ENCODE results near the gene SLC16A8. TPM values are rescaled to one million over a fixed set of nuclear protein-coding genes. Genes with fewer than 3 reads are reported as not detected.

The SLC16A8 gene
- total RNA-seq, 1 donor from 2014 or later: 3.1 TPM

GRCh38 chr22:38032681-38033521 lies 51.1 kb downstream of the SLC16A8 start:
- Mint-ChIP-seq H3K4me3 (peak overlapping the region; percentile 27), H3K9me3 (no peaks in the 10 kb centered on the region), H3K36me3 (no peaks in the 10 kb centered on the region), H3K27ac (peak overlapping the region; percentile 89), H3K4me1 (peaks cover 64% of the 10 kb centered on the region), H3K27me3 (ENCODE audit: insufficient read depth, low read depth) (peaks cover 12% of the 10 kb centered on the region)
- Histone ChIP-seq H3K9ac (no peak overlapping the region), H3K27me3 (no peaks in the 10 kb centered on the region), H3K4me1 (peaks cover 51% of the 10 kb centered on the region), H4K20me1 (ENCODE audit: low read depth) (no peaks in the 10 kb centered on the region), H3K27ac (no peak overlapping the region), H2AFZ (replicated peaks) (no peak overlapping the region), H3K9me3 (ENCODE audit: low read depth) (no peaks in the 10 kb centered on the region), H3K4me2 (peak overlapping the region; percentile 54), H3F3A (ENCODE audit: low read depth) (peaks cover 31% of the 10 kb centered on the region), H3K79me2 (ENCODE audit: low read depth) (no peaks in the 10 kb centered on the region), H3K4me3 (no peak overlapping the region), H3K36me3 (no peaks in the 10 kb centered on the region)
- TF ChIP-seq EZH2phosphoT487 (IDR thresholded peaks at IDR 0.05): no peak
- no peak for TF ChIP-seq CTCF (IDR thresholded peaks at IDR 0.05)
- TF ChIP-seq EZH2 (IDR thresholded peaks at IDR 0.05): no peak
- DNase-seq (ENCODE audit: low spot score): no peak

GRCh38 chr22:38031491-38031890 lies 52.5 kb downstream of the SLC16A8 start:
- Histone ChIP-seq H3K27me3 (no peaks in the 10 kb centered on the region), H2AFZ (replicated peaks) (no peak overlapping the region), H3K36me3 (no peaks in the 10 kb centered on the region), H3K4me2 (no peak overlapping the region), H3K79me2 (ENCODE audit: low read depth) (no peaks in the 10 kb centered on the region), H3K27ac (no peak overlapping the region), H3K4me1 (peaks cover 50% of the 10 kb centered on the region), H3F3A (ENCODE audit: low read depth) (peaks cover 26% of the 10 kb centered on the region), H3K4me3 (no peak overlapping the region), H3K9me3 (ENCODE audit: low read depth) (no peaks in the 10 kb centered on the region), H4K20me1 (ENCODE audit: low read depth) (no peaks in the 10 kb centered on the region), H3K9ac (no peak overlapping the region)
- Mint-ChIP-seq H3K9me3 (no peaks in the 10 kb centered on the region), H3K27me3 (ENCODE audit: insufficient read depth, low read depth) (peaks cover 7% of the 10 kb centered on the region), H3K4me1 (peaks cover 62% of the 10 kb centered on the region), H3K4me3 (no peak overlapping the region), H3K27ac (peak overlapping the region; percentile 79), H3K36me3 (no peaks in the 10 kb centered on the region)
- TF ChIP-seq CTCF (IDR thresholded peaks at IDR 0.05): no peak
- TF ChIP-seq EZH2 (IDR thresholded peaks at IDR 0.05): no peak
- no peak for TF ChIP-seq EZH2phosphoT487 (IDR thresholded peaks at IDR 0.05)
- DNase-seq (ENCODE audit: low spot score): no peak

- no peak overlapping the region for H3K27ac ChIP-seq
- DNase-seq (ENCODE audit: low spot score): peak; percentile 54
- no peaks in the 10 kb centered on the region for H3K27me3 ChIP-seq
- no peaks in the 10 kb centered on the region for H4K20me1 ChIP-seq (ENCODE audit: low read depth)
- H3K4me3 ChIP-seq: no peak overlapping the region
- Mint-ChIP-seq H3K9me3 (no peaks in the 10 kb centered on the region), H3K4me3 (no peak overlapping the region), H3K27ac (peak overlapping the region; percentile 79), H3K27me3 (ENCODE audit: insufficient read depth, low read depth) (peaks cover 8% of the 10 kb centered on the region), H3K4me1 (peaks cover 62% of the 10 kb centered on the region), H3K36me3 (no peaks in the 10 kb centered on the region)
- no peaks in the 10 kb centered on the region for H3K9me3 ChIP-seq (ENCODE audit: low read depth)
- H3K79me2 ChIP-seq (ENCODE audit: low read depth): no peaks in the 10 kb centered on the region
- H2AFZ ChIP-seq (replicated peaks): no peak overlapping the region
- no peak for TF ChIP-seq EZH2 (IDR thresholded peaks at IDR 0.05)
- TF ChIP-seq EZH2phosphoT487 (IDR thresholded peaks at IDR 0.05): no peak
- TF ChIP-seq CTCF (IDR thresholded peaks at IDR 0.05): peak; percentile 25
- H3K4me2 ChIP-seq: peak overlapping the region; percentile 45
- peaks cover 52% of the 10 kb centered on the region for H3K4me1 ChIP-seq
- H3K36me3 ChIP-seq: no peaks in the 10 kb centered on the region
- peaks cover 26% of the 10 kb centered on the region for H3F3A ChIP-seq (ENCODE audit: low read depth)
- no peak overlapping the region for H3K9ac ChIP-seq
Measured at GRCh38 chr22:38030311-38031133, 53.5 kb downstream of the SLC16A8 start.
